Lower lobe of right lung (tissue), 2 donors: ENCODE results near the gene ANO10. TPM values are rescaled to one million over a fixed set of nuclear protein-coding genes. Genes with fewer than 3 reads are reported as not detected.
A peak's percentile ranks its signal among the peaks of the same experiment; 100 is the strongest.

ENCODE experiments used
- ATAC-seq, 2 donors: fragments of 200-7000 bp; cut with Tn5 transposase; one replicate each; pipeline ENCODE4 v1.9.1; 2020 to 2022; ENCODE audit warnings: mild to moderate bottlenecking in 2 of 2, moderate library complexity in 2 of 2
- DNase-seq: peaks from one replicate; pipeline ENCODE4 v3.0.0-alpha.2; 2020
- H3K27ac ChIP-seq: fragments of 200-600 bp; one replicate; pipeline ENCODE4 v1.8.0; 2022
- H3K27me3 ChIP-seq: fragments of 200-600 bp; one replicate; pipeline ENCODE4 v1.8.0; 2022; ENCODE audit warnings: low read depth
- H3K36me3 ChIP-seq: fragments of 200-600 bp; one replicate; pipeline ENCODE4 v1.8.0; 2022; ENCODE audit warnings: mild to moderate bottlenecking
- H3K4me1 ChIP-seq: fragments of 200-600 bp; one replicate; pipeline ENCODE4 v1.8.0; 2022
- H3K4me3 ChIP-seq: fragments of 200-600 bp; one replicate; pipeline ENCODE4 v1.8.0; 2022; ENCODE audit warnings: mild to moderate bottlenecking
- H3K9me3 ChIP-seq: fragments of 200-600 bp; one replicate; pipeline ENCODE4 v1.8.0; 2022
- CTCF ChIP-seq: fragments of 200-600 bp; IDR thresholded peaks from one replicate; pipeline ENCODE4 v1.8.0; 2022; ENCODE audit warnings: antibody characterized with exemption, mild to moderate bottlenecking
- intact Hi-C: fragments of 100-400 bp; cut with DNase I; formaldehyde crosslinking; loops from one replicate; pipeline ENCODE4 v1.11.0; 2022
- total RNA-seq: library from RNA; stranded (reverse); fragmentation: NEBNext Ultra II Directional; extraction: Animal tissue kit (Norgen Biotek cat#: 25700); gene quantifications from one replicate; pipeline ENCODE4 v1.2.1, GENCODE V29; 2021
- donor health status: DM: no; HTN: yes; CAD: no; lungs with severe emphysema.

Gene ANO10
- total RNA-seq, 1 donor from 2014 or later, result 32.3 TPM

- Histone ChIP-seq H3K9me3 (no peaks in the 10 kb centered on the region), H3K27ac (no peak overlapping the region), H3K4me1 (peaks cover 8% of the 10 kb centered on the region), H3K4me3 (no peak overlapping the region), H3K36me3 (no peaks in the 10 kb centered on the region), H3K27me3 (no peaks in the 10 kb centered on the region)
- intact Hi-C loops, result no loop called here
- no peak for ATAC-seq
- no peak for DNase-seq
- TF ChIP-seq CTCF, result no peak
Measured at GRCh38 chr3:43410592-43410991, 211.2 kb downstream of the ANO10 start.

GRCh38 chr3:43409506-43409905 lies 212.3 kb downstream of the ANO10 start:
- peaks cover 8% of the 10 kb centered on the region for H3K4me1 ChIP-seq
- H3K27me3 ChIP-seq, result no peaks in the 10 kb centered on the region
- ATAC-seq, result no peak
- no peaks in the 10 kb centered on the region for H3K36me3 ChIP-seq
- no peaks in the 10 kb centered on the region for H3K9me3 ChIP-seq
- TF ChIP-seq CTCF, result no peak
- intact Hi-C loops, result no loop called here
- H3K27ac ChIP-seq, result no peak overlapping the region
- no peak overlapping the region for H3K4me3 ChIP-seq
- no peak for DNase-seq

- Histone ChIP-seq H3K27ac (no peak overlapping the region), H3K9me3 (no peaks in the 10 kb centered on the region), H3K4me1 (no peaks in the 10 kb centered on the region), H3K36me3 (no peaks in the 10 kb centered on the region), H3K27me3 (no peaks in the 10 kb centered on the region), H3K4me3 (no peak overlapping the region)
- DNase-seq (no peak), ATAC-seq (no peak)
- no peak for TF ChIP-seq CTCF
- intact Hi-C loops, result no loop called here
Measured at GRCh38 chr3:43406643-43407023, 215.2 kb downstream of the ANO10 start.

- peak; percentile 27 to 33 for ATAC-seq
- no peak for DNase-seq
- Histone ChIP-seq H3K36me3 (no peaks in the 10 kb centered on the region), H3K4me3 (no peak overlapping the region), H3K9me3 (no peaks in the 10 kb centered on the region), H3K27me3 (no peaks in the 10 kb centered on the region), H3K4me1 (no peaks in the 10 kb centered on the region), H3K27ac (no peak overlapping the region)
- no peak for TF ChIP-seq CTCF
- intact Hi-C loops, result no loop called here
Measured at GRCh38 chr3:43405888-43406642, 215.7 kb downstream of the ANO10 start.

GRCh38 chr3:43400781-43401730 lies 220.8 kb downstream of the ANO10 start:
- no peak for TF ChIP-seq CTCF
- intact Hi-C loops, result no loop called here
- H3K4me3 ChIP-seq, result no peak overlapping the region
- no peak for ATAC-seq
- H3K36me3 ChIP-seq, result no peaks in the 10 kb centered on the region
- H3K27me3 ChIP-seq, result no peaks in the 10 kb centered on the region
- no peak for DNase-seq
- peaks cover 7% of the 10 kb centered on the region for H3K4me1 ChIP-seq
- no peaks in the 10 kb centered on the region for H3K9me3 ChIP-seq
- H3K27ac ChIP-seq, result no peak overlapping the region
